GOT3 (cell line): ENCODE data around the gene BIRC5.

ENCODE experiments used
- DNase-seq: peaks from one replicate; lab custom pipeline; 2025; ENCODE audit warnings: mixed read lengths; lab: John Stamatoyannopoulos, UW

Gene BIRC5

DNA sequence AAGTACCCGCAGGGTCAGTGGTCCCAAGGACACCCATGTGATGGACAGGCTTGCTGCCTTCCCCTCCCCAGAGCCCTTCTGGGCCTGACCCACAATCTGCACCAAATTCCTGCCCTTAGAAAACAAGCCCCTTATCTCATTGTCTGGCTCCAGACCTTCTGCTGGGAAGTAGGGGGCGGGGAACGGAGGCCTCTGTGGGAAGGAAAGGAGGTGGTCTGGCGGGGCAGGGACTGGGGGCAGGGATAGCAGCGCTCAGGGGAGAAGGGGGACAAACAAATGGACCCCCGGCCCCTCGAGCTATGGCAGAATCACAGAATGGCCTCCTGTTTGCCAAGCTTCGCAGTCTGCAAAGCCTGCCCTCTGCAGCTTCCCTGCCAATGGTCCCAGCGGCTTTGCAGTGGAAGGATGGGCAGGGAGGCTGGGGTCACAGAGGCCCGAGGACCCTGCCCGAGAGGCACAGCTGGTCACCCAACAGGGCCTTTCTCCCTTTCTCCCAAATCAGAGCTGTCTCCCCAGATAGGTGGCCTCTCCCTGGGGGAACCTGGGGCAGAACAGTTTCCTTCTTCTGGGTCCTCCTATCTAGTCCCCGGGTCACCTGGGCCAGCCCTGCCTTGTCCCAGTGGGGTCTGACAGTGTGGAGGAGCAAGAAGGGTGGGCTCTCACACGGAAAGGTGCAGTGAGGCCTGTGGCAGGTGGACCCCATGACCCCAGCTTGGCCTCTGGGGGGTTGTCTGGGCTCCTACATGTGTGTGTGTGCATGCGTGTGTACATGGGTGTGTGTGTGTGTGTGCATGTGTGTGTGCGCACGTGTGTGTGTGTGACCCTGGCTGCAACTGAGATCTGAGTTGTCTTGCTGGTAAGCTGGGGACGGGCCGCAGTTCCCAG lies 42.9 kb downstream of the BIRC5 start:
- no peak for DNase-seq

DNA sequence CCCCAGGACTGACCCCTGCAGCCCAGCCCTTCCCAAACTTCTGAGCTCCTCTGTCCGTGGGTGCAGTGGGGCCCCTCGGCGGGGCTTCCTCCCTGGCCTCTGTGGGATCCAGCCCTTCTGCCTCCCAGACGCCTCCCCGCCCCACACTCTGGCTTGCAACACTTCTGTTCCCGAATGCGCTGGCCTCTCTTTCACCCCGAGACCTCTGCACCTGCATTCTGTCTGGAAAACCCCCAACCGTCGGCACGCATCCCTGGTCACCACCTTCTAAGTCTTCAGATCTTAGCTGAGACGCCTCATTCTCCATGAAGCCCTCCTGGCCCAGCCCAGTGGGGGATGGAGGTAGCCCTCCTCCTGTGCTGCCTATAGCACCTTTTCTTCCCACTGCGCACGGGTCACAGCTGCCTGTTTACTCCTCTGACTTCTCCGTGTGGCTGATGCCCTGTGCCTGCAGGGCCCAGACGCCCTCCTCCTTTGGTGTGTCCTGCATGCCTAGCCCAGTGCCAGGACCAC lies 43.8 kb downstream of the BIRC5 start:
- DNase-seq, result no peak

DNA sequence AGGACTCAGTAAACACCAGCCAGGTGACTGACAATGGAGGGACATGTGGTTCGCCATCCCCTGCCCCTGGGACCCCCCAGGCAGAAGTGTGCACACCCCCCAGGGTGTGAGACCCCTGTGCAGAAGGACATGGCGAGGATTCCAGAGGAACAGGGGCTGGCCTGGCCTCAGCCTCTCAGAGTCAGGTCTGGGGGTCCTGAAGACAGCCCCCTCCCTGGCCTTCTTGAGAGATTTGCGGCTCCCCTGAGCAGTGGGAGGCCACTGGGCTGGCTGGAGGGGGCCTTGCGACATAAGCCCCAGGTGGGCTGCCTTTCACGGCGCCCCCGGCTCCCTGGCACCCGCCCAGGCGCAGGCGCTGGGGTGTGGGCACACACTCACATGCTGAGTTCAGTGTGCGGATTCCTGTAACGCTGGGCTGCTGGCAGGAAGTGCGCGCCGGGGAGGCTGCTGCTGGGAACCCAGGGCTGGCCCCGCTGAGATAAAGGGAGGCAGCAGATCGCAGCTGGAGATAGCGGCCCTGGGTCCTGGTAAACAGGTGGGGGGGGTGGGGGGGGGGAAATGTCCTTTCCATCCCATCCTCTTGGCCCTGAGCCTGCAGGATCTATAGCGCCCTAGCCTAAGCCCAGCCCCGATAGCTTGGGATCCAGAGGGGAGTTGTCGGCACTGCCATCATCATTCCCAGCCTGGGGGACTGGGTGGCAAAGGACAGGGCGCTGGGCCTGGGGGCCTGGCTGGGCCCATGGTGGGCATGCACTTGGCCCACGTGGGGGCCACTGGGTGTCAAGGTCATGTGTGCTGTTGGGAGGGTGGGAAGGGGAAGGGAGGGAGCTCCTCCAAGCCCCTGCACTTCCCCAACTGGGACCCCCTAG lies 44.5 kb downstream of the BIRC5 start:
- DNase-seq, result no peak

DNA sequence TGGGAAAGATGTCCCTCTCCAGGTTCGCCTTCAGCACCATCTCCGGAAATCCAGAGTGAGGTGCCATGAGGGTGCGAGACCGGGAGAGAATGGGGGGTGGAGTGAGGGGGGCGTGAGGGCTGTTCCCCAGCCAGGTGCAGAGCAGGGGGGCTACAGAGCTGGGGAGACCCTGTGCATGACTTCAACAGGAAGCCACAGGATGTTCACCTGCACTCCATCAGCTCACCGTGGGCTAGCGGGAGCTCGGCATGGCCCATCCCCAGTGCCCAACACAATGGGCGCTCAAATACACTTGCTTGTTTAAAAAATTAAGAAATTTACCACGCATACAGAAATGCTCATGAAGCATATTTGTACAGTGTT lies 45.1 kb downstream of the BIRC5 start:
- DNase-seq, result no peak

DNA sequence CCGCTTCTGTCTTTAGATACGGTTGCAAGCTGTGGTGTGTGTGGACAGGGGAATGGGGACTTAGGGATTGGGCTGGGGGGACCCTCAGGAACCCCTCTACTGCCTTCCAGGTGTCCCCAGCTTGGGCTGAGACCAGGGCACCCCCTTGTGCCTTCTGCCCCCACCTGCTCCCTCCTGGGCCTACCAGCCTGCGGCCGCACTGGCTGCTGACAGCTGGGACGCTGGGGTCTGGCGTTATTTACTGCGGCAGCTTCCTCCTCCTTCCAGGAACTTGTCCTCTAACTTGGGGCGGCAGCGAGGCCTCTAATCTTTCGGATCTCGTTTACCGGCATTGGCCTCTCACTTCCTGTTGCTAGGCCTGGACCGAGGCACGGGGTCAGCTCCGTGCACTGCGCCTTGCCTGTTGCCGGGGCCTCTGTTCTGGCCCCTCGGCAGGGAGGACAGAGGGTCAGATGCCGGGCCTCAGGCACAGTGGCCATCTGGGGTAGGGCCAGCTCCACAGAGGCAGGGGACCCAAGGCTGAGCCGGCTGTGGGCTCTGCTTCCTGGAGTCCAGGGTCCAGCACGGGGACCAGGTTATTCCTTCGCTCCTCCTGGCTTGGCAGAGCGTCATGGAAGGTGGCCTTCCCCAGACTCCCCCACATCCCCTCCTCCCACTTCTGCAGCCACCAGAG lies 49.1 kb downstream of the BIRC5 start:
- no peak for DNase-seq

DNA sequence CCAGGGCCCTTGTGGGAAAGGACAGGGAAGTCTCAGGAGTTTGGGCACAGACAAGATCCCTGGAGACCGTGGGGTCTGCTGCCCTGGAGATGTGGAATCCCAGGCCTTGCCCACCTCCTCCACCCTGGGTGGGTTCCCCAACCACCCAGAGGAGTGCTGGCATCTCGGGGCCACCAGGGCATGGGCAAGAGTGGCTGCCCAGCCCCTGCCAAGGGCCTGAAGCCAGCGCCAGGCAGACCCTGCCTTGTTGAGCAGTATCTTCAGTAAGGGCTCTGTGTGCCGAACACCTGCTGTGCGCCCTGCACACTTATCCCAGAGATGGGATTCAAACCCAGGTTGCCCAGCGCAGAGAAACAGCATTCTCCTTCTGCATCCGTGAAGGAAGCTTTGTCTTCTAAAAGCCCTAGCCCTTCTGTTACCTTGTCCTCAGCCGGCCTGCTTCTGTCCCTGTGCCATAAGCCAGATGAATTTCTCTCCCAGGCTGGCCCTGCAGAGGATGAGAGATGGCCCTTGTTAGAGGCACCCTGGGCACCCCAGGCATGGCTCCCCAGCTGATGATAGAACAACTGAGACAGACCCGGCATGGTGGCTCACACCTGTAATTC lies 49.8 kb downstream of the BIRC5 start:
- no peak for DNase-seq

DNA sequence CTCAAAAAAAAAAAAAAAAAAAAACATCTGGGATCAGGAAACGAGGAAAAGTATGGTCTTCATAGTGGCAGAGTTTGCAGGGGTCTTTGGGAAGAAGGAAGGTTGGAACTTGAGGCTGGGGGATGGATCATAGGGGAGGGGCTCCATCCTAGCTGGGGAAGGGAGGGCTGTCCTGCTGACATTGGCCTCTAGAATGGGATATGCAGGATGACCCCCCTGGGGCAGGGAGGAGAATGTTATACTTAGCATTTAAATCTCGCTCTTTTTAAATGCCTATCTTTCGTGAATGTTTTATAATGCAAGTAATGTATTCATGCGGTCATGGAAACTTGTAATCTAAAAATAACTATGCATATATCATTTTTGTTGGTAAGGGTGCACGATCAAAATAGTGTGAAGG lies 50.5 kb downstream of the BIRC5 start:
- no peak for DNase-seq

DNA sequence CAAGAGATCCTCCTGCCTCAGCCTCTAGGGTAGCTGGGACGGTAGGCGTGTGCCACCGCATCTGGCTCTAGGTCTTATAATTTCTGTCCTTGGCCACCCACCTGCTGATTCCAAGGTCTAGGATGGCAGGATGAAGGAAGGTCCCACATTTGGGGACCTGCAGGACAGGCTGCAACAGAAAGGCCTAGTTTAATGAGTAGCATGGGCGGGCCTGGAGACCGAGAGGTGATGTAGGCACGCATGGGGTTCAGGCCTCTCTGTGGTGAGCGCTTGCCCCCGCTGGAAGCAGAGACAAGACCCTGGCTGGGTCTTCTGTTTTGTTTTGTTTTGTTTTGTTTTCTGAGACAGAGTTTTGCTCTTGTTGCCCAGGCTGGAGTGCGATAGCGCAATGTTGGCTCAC lies 51.1 kb downstream of the BIRC5 start:
- no peak for DNase-seq

DNA sequence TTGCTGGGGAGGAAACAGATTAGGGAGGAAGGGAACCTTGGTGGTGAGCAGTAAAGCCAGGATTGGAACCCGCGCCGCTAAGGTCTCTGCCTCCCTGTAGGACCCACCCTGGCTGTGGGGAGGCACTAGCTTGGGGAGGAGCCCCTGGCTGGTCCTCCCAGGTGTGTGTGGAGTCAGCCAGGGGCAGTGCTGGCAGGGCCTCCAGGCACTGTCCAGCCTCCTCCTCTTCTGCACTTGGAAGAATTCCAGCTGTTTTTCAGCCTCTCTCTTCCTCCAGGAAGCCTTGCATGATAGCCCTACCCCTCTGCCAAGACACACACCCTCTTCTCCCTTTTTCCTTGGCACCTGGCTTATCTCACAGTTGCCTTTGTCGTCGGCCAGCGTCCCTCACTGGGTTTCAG lies 52.2 kb downstream of the BIRC5 start:
- no peak for DNase-seq

DNA sequence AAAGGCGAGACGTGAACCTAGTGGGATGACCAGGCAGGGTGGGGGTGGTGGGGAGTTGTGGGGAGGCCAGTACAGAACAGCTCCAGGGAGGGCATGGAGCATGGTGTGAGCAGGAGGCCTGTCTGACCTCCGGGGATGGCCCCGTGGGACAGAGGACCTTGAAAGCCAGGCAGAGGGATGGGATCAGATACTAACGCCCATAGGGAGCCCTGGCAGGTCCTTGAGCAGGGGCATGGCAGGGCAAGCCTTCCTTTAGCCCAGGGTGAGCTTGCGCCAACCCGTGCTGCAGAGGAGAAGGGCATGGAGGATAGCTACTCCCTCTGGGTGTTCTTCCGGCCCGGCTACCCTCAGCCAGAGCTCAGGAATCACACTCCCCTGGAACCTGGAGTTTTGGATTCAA lies 52.7 kb downstream of the BIRC5 start:
- DNase-seq, result no peak

DNA sequence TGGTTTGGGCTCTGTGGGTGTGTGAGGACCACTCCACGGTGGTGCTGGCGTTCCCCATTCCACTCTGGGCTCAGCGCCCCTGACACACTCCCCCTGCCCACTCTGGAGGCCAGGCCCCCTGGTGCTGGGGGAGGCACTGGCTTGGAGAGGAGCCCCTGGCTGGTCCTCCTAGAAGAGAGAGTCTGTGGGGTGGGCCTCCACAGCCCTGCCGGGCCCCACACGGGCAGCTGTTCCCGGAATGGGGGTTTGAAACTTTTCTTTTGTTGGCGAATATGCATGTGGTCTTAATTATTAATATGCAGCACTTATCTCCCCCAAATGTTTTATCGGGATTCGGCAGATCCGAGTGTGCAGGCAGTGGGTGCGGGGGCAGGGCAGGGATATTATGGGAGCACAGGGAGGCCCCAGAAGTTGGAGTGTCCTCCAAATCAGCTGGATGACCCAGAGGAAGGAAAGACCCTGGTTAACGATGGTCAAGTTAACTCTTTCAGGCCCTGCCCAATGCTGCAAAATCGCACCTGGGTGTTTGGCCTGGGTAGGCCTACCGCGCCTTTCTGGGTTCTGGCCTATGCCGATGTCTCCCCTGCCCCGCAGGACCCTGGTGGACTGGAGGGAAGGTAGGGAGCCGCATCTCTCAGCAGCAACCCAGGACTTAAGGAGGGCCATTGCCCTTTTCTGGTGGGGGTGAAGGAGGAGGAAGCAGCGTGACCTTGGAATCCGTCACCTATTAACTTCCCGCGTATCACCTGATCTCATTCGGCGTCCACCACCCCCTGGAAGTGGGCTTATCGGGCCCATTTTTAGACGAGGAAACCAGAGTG lies 53.4 kb downstream of the BIRC5 start:
- no peak for DNase-seq

DNA sequence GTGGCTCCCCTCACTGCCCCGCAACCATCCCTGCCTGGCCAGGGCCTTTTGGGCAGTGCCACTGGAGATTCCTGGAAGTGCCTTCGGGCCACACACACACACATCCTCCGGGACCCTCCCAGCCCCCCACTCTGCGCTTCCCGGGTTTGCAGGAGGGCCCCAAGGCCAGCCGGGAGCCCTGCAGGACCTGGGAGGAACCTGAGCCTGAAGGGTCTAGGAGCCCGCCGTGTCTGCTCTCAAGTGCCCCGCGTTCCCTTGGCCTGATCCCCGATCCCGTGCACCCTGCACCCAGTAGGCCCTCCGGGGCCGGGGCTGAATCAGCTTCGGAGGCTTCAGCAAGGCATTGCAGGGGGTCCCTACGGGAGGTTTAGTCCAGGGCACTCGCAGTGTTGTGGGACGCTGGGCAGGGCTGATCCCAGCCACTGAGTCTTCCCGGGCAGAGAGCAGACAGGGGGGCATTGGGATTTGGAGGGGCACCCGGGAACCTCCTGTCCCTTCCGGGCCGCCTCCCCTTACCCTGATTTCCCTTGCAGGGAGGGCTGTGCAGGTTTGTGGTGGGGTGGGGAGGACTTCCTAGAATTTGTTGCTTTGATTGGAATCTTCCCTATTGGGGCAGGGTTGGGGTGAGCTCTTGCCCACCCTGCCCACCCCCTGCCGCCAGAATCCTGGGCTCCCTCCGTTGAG lies 54.3 kb downstream of the BIRC5 start:
- DNase-seq, result no peak

DNA sequence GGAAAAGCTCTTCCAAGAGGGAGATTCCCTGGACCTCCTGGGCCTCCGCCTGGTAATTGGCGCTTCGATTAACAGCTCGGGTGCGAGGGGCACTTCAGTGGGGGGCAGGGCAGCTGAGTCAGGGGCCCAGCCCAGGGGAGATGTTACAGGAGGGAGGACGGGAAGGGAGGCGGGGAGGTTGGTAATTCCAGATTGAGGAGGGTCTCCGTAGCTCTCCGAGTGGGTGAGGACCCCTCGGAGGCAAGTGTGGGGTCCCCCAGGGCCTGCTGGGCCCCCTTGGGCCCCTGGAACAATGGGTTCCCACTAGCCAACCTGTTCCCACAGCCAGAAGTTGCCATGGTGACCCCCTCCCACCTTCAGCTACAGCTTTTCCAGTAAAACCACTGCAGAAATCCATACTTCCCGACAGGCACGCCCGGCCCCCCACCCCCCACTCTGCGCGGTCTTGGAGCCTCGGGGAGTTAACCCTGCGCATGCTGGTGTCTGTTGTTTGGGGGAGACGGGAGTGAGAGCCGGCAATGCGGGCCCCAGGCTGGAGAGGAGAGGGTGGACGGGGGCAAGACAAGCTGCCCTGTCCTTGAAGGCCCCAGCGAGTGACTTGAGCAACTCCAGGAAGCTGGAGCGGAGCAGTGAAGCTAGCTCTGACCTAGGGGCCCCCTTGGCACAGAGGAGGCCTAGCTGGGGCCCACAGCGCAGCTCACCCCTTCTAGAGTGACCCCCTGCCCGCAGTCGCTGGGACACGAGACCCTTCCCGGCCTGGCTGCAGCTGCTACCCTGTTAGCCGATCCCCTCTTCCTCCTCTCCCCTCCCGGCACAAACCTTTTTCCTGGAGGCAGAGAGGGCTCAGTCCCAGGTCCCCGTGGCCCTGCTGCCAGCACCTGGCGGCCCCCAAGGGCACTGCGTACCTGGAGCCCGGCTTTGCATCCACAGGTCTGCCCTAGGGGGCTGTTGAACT lies 55.2 kb downstream of the BIRC5 start:
- DNase-seq, result no peak

DNA sequence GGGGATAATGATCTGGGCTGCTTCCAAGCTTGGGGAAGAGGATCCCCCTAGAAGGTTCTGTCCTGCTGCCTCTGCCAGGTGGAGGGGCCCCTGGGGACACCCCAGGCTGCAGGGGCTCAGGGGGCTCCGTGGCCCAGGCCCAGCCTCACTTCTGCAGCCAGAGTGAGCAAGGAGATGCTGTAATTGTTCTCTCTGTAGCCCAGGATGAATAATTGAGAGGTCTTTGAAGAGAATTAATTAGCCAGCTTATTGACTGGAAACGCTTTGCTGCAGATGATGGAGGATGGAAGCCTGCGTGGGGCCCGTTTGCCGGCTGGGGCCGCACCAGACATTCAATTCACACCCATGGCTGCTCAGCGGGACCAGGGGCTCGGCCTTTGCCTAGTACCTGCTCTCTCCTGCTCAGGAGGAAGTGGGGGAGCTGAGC lies 55.9 kb downstream of the BIRC5 start:
- DNase-seq, result no peak

DNA sequence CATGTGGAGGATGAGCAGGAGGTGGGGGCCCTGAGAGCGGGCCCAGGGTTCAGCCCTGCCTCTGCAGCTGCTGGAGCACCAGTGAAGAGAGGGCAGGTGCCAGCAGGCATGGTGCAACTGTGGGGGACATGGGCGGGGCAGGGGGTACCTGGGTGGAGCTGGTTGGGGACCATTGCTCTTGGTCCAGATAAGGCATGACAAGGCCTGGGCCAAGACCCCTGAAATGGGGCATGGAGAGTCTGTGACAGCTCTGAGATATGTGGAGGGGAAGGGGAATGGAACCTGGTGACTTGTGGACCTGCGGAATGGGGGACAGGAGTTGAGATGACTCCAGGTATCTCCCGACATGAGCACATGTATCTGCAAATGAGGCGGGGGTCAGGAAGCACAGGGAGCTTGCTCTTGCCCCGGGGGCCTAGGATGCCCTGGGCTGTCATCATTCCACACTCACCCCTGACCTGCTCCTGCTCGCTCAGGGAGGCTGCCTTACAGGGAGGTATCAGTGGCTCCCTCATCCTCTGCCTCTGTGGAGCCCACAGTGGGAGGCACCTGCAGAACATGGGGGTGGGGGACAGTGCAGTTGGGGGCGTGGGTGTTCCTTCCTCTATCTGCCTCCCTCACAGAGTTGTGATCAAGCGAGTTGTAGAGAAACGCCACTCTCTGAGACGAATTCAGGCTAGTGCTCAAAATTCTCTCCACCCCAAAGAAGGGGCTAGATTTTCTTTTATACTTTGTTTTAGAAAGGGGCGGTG lies 57.5 kb downstream of the BIRC5 start:
- no peak for DNase-seq

DNA sequence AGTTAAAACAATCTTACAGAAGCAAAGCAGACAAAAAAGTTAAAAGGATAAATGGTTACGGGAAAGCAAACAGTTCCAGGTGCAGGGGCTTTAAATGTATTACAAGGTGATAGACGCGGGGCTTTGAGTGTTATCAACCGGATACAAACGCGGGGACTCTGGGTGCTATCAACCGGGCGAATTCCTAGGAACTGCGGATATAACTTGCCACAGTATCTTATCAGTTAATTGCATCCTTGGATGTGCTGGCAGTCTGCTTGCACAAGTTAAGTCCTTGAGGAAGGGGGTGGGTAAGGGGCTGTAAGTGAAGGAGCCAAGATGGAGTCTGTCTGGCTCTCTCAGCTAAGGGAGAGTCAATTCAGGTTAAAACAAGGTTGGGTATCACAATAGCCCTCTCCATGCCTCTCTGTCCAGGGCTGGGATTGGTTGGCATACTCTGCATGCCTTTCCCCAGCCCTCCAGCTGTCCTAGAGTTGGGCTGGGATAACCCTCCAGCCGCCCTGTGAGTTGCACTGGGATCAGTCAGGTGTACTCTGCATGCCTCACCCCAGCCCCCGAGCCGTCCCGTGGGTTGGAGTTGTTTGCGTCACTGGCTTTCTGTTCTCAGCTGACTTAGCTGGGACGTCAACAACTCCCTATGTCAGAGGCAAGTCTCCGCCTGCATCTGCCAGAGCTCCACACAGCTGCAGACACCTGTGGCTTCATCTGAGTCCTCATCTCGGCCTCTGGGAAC lies 58.3 kb downstream of the BIRC5 start:
- DNase-seq, result no peak

DNA sequence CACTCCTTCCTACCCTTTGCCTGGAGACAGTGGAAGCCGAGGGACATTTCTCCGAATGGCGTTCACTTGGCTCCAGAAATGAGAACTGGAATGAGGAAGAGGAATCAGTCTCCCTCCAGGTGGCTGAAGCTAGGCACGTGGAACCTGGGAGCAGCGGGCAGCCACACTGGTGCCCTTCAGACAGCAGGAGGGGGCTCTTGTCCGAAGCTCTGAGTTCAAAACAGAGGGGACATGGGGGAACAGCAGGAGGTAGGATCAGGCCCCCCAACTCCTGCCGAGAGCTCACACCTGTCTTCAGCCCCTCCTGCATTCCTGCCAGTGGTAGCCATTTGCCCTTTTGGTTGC lies 58.8 kb downstream of the BIRC5 start:
- DNase-seq, result no peak

DNA sequence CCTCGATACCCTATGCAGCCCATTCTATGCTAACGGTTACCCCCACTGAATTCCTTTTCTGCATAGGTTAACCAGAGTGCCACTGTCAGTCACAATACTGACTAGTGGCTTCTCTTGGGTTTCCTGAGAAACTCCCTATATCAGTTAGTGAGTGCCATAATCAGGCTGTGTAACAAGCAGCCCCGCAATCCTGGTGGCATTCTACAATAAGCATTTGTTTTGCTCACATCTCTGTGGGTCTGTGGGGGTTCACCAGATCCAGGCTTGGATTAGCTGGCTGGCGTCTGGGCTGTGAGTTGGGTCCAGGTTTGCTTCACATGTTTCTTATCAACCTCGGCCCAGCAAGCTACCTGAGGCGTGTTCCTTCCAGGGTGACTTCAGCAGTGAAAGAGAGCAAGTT lies 59.8 kb downstream of the BIRC5 start:
- DNase-seq, result no peak
